ENCODE measurements around the gene RALB.

DNA sequence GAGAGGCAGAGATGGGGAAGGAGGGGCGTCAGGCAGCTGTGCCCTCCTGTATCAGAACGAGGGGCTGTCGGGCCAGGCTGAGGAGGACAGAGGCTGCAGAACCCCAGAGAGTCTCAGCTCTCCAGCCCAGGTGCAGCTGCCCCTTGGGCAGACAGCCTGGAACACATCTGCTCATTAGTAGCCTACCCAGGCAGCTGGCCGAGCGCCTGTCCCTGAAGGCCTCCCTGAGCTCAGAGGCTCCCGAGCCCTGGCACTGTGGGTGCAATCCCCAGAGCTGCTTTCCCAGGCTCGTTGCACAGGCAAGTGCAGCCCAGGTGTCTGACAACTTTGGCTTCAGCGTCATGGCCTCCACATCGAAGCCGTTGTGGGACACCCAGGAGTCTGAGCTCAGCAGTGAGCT lies 16.3 kb upstream of the RALB start:
- TF ChIP-seq, protein P1, sequence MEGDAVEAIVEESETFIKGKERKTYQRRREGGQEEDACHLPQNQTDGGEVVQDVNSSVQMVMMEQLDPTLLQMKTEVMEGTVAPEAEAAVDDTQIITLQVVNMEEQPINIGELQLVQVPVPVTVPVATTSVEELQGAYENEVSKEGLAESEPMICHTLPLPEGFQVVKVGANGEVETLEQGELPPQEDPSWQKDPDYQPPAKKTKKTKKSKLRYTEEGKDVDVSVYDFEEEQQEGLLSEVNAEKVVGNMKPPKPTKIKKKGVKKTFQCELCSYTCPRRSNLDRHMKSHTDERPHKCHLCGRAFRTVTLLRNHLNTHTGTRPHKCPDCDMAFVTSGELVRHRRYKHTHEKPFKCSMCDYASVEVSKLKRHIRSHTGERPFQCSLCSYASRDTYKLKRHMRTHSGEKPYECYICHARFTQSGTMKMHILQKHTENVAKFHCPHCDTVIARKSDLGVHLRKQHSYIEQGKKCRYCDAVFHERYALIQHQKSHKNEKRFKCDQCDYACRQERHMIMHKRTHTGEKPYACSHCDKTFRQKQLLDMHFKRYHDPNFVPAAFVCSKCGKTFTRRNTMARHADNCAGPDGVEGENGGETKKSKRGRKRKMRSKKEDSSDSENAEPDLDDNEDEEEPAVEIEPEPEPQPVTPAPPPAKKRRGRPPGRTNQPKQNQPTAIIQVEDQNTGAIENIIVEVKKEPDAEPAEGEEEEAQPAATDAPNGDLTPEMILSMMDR (IDR thresholded peaks at IDR 0.05): no peak
- TF ChIP-seq POLR2AphosphoS5 (IDR thresholded peaks at IDR 0.05) (no peak), POLR2A (IDR thresholded peaks at IDR 0.05) (no peak)

Measured in stomach (tissue), 4 donors.